Measurements from ENCODE around the gene NPAS3.

DNA sequence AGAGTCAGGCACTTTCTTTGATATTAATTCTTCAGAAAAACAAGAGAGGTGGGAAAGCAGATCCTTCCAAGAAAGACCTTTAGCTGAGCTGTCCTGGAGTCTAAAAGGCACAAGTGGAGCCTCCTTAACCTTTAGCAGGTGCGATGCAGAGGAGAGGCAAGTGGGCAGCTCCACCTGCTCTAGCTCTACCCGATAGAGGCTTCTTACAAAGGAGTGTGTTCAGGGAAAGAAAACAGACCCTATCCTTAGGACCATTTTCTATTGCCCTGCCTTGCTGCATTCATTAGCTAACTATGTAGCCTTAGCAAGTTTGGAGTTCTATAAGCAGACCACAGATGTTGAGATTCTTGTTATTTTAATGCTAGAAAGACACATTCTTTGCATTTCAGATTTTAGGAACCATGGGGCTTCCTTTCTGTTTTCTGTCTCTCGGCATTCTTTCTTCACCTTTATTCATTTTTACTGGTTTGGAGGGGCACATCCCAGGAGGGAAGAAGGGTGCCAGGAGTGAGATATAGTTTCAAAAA, 797.7 kb downstream of the NPAS3 start:
- no peak for TF ChIP-seq GATA3 (IDR thresholded peaks at IDR 0.05; ENCODE audit: low read depth, low read length)
- TF ChIP-seq GATA2 (IDR thresholded peaks at IDR 0.05; ENCODE audit: low read depth, low read length) = no peak
